Prostate gland (tissue), 2 donors: ENCODE measurements around the gene TRAP1. TPM values are rescaled to one million over a fixed set of nuclear protein-coding genes. Genes with fewer than 3 reads are reported as not detected.

Experiments used
- DNase-seq: peaks from one replicate; pipeline ENCODE4 v3.0.0-alpha.2; 2019; ENCODE audit warnings: low spot score
- H3K27ac ChIP-seq, 2 donors: fragments of 200-600 bp; sonication (generic); 2 replicates each; pipeline ENCODE4 v1.5.1; 2017 to 2019
- H3K27me3 ChIP-seq: fragments of 200-600 bp; sonication (generic); replicated peaks from 2 replicates; pipeline ENCODE4 v1.5.1; 2019; ENCODE audit not compliant: insufficient read depth
- H3K36me3 ChIP-seq, 2 donors: fragments of 200-600 bp; sonication (generic); 1 replicate in 1 of 2; 2 replicates in 1 of 2; pipeline versions ENCODE4 v1.5.1 to v1.8.1; 2017 to 2019
- H3K4me1 ChIP-seq: fragments of 200-600 bp; sonication (generic); replicated peaks from 2 replicates; pipeline ENCODE4 v1.5.1; 2019
- H3K4me3 ChIP-seq, 2 donors: fragments of 200-600 bp; sonication (generic); 2 replicates each; pipeline ENCODE4 v1.5.1; 2017 to 2019
- H3K9me3 ChIP-seq: fragments of 200-600 bp; sonication (generic); 2 replicates; pipeline ENCODE4 v1.5.1; 2017
- POLR2A ChIP-seq: fragments of 450-650 bp; IDR thresholded peaks from one replicate; pipeline ENCODE4 v1.6.1; 2016; ENCODE audit warnings: antibody characterized with exemption, mild to moderate bottlenecking
- POLR2AphosphoS5 ChIP-seq: sonication (generic); formaldehyde crosslinking; IDR thresholded peaks from one replicate; pipeline ENCODE4 v1.6.1; 2017; ENCODE audit warnings: antibody characterized with exemption
- WGBS: methylation state at CpG from one replicate; pipeline ENCODE4 v1.1.5; 2018; 5-methylcytosine and 5-hydroxymethylcytosine counted together
- intact Hi-C: fragments of 100-400 bp; cut with DNase I; formaldehyde crosslinking; loops from one replicate; pipeline ENCODE4 v1.14.2; 2022
- total RNA-seq, 2 donors: library from RNA; depleted of rRNA; stranded (reverse); fragments of >200 nt; gene quantifications; one replicate each; pipeline ENCODE4 v1.1.0, GENCODE V29; 2016
- TF ChIP-seq, protein P1 (sequence below), 4 experiments: fragments of 200-600 bp in 2 of 4; fragments of 450-650 bp in 2 of 4; sonication (generic) in 2 of 4; IDR thresholded peaks; 1 replicate in 3 of 4; 2 replicates in 1 of 4; pipeline ENCODE4 v1.5.1; 2016 to 2019; ENCODE audit warnings: antibody characterized with exemption in 4 of 4, mild to moderate bottlenecking in 2 of 4, moderate library complexity in 2 of 4

TRAP1 gene
- total RNA-seq, 2 donors from 2014 or later = 71.2 to 88.6 TPM

- no peaks in the 10 kb centered on the region for H3K4me1 ChIP-seq
- TF ChIP-seq, protein P1, sequence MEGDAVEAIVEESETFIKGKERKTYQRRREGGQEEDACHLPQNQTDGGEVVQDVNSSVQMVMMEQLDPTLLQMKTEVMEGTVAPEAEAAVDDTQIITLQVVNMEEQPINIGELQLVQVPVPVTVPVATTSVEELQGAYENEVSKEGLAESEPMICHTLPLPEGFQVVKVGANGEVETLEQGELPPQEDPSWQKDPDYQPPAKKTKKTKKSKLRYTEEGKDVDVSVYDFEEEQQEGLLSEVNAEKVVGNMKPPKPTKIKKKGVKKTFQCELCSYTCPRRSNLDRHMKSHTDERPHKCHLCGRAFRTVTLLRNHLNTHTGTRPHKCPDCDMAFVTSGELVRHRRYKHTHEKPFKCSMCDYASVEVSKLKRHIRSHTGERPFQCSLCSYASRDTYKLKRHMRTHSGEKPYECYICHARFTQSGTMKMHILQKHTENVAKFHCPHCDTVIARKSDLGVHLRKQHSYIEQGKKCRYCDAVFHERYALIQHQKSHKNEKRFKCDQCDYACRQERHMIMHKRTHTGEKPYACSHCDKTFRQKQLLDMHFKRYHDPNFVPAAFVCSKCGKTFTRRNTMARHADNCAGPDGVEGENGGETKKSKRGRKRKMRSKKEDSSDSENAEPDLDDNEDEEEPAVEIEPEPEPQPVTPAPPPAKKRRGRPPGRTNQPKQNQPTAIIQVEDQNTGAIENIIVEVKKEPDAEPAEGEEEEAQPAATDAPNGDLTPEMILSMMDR (IDR thresholded peaks at IDR 0.05) = no peak
- no peak for TF ChIP-seq POLR2AphosphoS5
- TF ChIP-seq POLR2A = no peak
- WGBS = 94% methylated on average over 18 of the region's 18 CpGs
- no peak overlapping the region for H3K27ac ChIP-seq
- H3K9me3 ChIP-seq = no peaks in the 10 kb centered on the region
- no peak for DNase-seq
- H3K36me3 ChIP-seq = no peaks in the 10 kb centered on the region
- intact Hi-C loops = no loop called here
- H3K27me3 ChIP-seq = no peaks in the 10 kb centered on the region
- no peak overlapping the region for H3K4me3 ChIP-seq
Measured at GRCh38 chr16:3673201-3673600, 44.1 kb downstream of the TRAP1 start.

DNA sequence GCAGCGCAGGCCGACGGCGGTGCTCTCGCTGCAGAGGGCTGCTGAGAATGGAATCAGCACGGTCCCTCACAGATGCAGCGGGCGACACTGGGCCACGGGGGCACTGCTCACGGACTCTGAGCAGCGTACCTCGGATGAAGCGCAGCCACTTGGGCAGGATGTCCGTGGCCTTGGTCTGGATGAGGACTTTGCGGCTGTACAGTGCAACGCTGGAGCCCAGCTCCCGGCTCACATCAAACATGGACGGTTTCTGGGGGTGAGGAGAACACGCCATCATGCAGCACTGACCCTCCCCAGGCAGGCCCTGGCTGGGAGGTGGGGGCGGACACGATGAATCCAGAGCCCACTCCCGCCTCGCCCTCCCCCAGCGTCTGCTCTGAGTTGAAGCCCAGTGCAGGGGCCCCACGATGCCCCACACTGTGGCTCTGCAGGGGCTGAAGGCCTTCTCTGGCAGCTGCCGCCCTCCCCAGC lies 44.7 kb downstream of the TRAP1 start:
- 93% methylated on average over 26 of the region's 26 CpGs for WGBS
- H3K9me3 ChIP-seq = no peaks in the 10 kb centered on the region
- TF ChIP-seq POLR2AphosphoS5 (no peak), POLR2A (no peak)
- TF ChIP-seq, protein P1 (IDR thresholded peaks at IDR 0.05) = no peak
- DNase-seq = no peak
- H3K27ac ChIP-seq = no peak overlapping the region
- H3K4me1 ChIP-seq = no peaks in the 10 kb centered on the region
- H3K27me3 ChIP-seq = no peaks in the 10 kb centered on the region
- no peaks in the 10 kb centered on the region for H3K36me3 ChIP-seq
- intact Hi-C loops = no loop called here
- H3K4me3 ChIP-seq = no peak overlapping the region

GRCh38 chr16:3671424-3671823 lies 45.9 kb downstream of the TRAP1 start:
- Histone ChIP-seq H3K27me3 (no peaks in the 10 kb centered on the region), H3K36me3 (no peaks in the 10 kb centered on the region), H3K4me3 (no peak overlapping the region), H3K27ac (no peak overlapping the region), H3K9me3 (no peaks in the 10 kb centered on the region), H3K4me1 (no peaks in the 10 kb centered on the region)
- TF ChIP-seq POLR2AphosphoS5 (no peak), POLR2A (no peak)
- TF ChIP-seq, protein P1 (IDR thresholded peaks at IDR 0.05) = no peak
- intact Hi-C loops = no loop called here
- no peak for DNase-seq
- 93% methylated on average over 11 of the region's 11 CpGs for WGBS

- 98% methylated on average over 13 of the region's 13 CpGs for whole genome bisulfite sequencing
Measured at GRCh38 chr16:3670711-3671110, 46.6 kb downstream of the TRAP1 start.

GRCh38 chr16:3669082-3669481 lies 48.2 kb downstream of the TRAP1 start:
- no peak for DNase-seq
- Histone ChIP-seq H3K27me3 (no peaks in the 10 kb centered on the region), H3K9me3 (no peaks in the 10 kb centered on the region), H3K4me1 (no peaks in the 10 kb centered on the region), H3K4me3 (no peak overlapping the region), H3K27ac (no peak overlapping the region), H3K36me3 (no peaks in the 10 kb centered on the region)
- 96% methylated on average over 10 of the region's 10 CpGs for WGBS
- no peak for TF ChIP-seq POLR2A
- no peak for TF ChIP-seq POLR2AphosphoS5
- TF ChIP-seq, protein P1 (IDR thresholded peaks at IDR 0.05) = no peak
- intact Hi-C loops = no loop called here

More at GRCh38 chr16:3670711-3671110, 46.6 kb downstream of the TRAP1 start:
- Histone ChIP-seq H3K27me3 (no peaks in the 10 kb centered on the region), H3K27ac (no peak overlapping the region), H3K4me3 (no peak overlapping the region), H3K36me3 (no peaks in the 10 kb centered on the region), H3K9me3 (no peaks in the 10 kb centered on the region), H3K4me1 (no peaks in the 10 kb centered on the region)
- DNase-seq = no peak
- intact Hi-C loops = no loop called here
- TF ChIP-seq POLR2AphosphoS5 (no peak), POLR2A (no peak)
- TF ChIP-seq, protein P1 (IDR thresholded peaks at IDR 0.05) = no peak
